NCI-H446 treated with DMSO at 0.1 percent for 48 hours (cell line): Measurements from ENCODE around the gene SLC4A5.
"Not testable (repeated sequence)": the region's sequence is repeated elsewhere in the genome, so short reads cannot be mapped to it uniquely, and the experiment has no call there.

Experiments used
- DNase-seq: peaks from one replicate; lab custom pipeline; 2025; lab: John Stamatoyannopoulos, UW

The SLC4A5 gene

GRCh38 chr2:74228772-74229171, 114.4 kb downstream of the SLC4A5 start:
- DNase-seq: no peak

GRCh38 chr2:74227646-74228045, 115.6 kb downstream of the SLC4A5 start:
- DNase-seq: no peak

GRCh38 chr2:74226648-74227213, 116.5 kb downstream of the SLC4A5 start:
- no peak for DNase-seq

- no peak for DNase-seq
These were observed 117.3 kb downstream of the SLC4A5 start for GRCh38 chr2:74225698-74226459.

GRCh38 chr2:74223941-74224770, 119.1 kb downstream of the SLC4A5 start:
- no peak for DNase-seq

- no peak for DNase-seq
These were observed 120.9 kb downstream of the SLC4A5 start for GRCh38 chr2:74222300-74222650.

GRCh38 chr2:74221604-74222299, 121.5 kb downstream of the SLC4A5 start:
- no peak for DNase-seq

GRCh38 chr2:74221091-74221490, 122.1 kb downstream of the SLC4A5 start:
- no peak for DNase-seq

- no peak for DNase-seq
These were observed 123.2 kb downstream of the SLC4A5 start for GRCh38 chr2:74219846-74220486.

GRCh38 chr2:74216642-74217041, 126.6 kb downstream of the SLC4A5 start:
- no peak for DNase-seq

GRCh38 chr2:74215771-74216170, 127.4 kb downstream of the SLC4A5 start:
- not testable (repeated sequence) for DNase-seq

- no peak for DNase-seq
These were observed 130.4 kb downstream of the SLC4A5 start for GRCh38 chr2:74212702-74213410.

- DNase-seq: no peak
These were observed 137.0 kb downstream of the SLC4A5 start for GRCh38 chr2:74206180-74206688.

GRCh38 chr2:74205596-74205995, 137.6 kb downstream of the SLC4A5 start:
- DNase-seq: no peak

- DNase-seq: no peak
These were observed 138.1 kb downstream of the SLC4A5 start for GRCh38 chr2:74205113-74205512.

- DNase-seq: no peak
These were observed 138.8 kb downstream of the SLC4A5 start for GRCh38 chr2:74204436-74204835.

- no peak for DNase-seq
These were observed 141.6 kb downstream of the SLC4A5 start for GRCh38 chr2:74201596-74201995.

- no peak for DNase-seq
These were observed 142.0 kb downstream of the SLC4A5 start for GRCh38 chr2:74201196-74201595.

- no peak for DNase-seq
These were observed 143.3 kb downstream of the SLC4A5 start for GRCh38 chr2:74199871-74200305.

- no peak for DNase-seq
These were observed 143.9 kb downstream of the SLC4A5 start for GRCh38 chr2:74199275-74199701.
